ENCODE results near the gene LDLRAD3. TPM values are rescaled to one million over a fixed set of nuclear protein-coding genes. Genes with fewer than 3 reads are reported as not detected.

LDLRAD3 gene
- total RNA-seq, 1 donor: 10.5 TPM

DNA sequence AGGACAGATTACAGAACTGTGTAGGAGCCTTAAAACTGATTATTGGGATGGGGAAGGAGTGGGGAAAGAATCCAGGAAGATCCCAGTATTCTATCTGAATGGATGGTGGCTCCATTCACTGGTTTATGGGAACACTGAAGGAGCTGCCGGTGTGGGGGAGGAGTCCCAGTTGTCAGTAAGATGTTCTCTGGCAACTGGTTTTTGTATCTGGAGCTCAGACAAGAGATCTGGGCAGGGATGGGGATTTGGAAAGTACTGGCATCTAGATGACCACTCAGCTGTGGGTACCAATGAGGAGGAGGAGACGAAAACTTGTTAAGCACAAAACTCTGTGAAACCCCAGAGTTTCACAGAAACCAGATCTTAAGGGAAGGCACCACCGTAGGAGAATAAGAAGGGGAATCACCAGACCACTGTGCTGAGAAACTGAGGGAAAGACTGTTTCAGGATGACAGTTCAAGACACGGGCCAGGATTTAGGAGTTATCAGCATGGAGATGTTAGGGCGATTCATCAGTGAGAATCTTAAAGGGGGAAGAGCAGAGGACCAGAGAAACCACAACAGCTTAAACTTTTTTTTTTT is 28.1 kb downstream of the LDLRAD3 start:
- no peak overlapping the region for H3K27ac ChIP-seq (ENCODE audit: low read depth, low read length)
- DNase-seq (ENCODE audit: insufficient read length, low spot score, missing footprints): no peak
- H3K27me3 ChIP-seq (ENCODE audit: insufficient read depth, low read length): no peaks in the 10 kb centered on the region
- H3K4me3 ChIP-seq (ENCODE audit: insufficient read depth, low read length): no peak overlapping the region
- TF ChIP-seq, protein P1, sequence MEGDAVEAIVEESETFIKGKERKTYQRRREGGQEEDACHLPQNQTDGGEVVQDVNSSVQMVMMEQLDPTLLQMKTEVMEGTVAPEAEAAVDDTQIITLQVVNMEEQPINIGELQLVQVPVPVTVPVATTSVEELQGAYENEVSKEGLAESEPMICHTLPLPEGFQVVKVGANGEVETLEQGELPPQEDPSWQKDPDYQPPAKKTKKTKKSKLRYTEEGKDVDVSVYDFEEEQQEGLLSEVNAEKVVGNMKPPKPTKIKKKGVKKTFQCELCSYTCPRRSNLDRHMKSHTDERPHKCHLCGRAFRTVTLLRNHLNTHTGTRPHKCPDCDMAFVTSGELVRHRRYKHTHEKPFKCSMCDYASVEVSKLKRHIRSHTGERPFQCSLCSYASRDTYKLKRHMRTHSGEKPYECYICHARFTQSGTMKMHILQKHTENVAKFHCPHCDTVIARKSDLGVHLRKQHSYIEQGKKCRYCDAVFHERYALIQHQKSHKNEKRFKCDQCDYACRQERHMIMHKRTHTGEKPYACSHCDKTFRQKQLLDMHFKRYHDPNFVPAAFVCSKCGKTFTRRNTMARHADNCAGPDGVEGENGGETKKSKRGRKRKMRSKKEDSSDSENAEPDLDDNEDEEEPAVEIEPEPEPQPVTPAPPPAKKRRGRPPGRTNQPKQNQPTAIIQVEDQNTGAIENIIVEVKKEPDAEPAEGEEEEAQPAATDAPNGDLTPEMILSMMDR (IDR thresholded peaks at IDR 0.05; ENCODE audit: extremely low read depth, low read depth, low read length): no peak
- no peak overlapping the region for H3K4me2 ChIP-seq (ENCODE audit: insufficient read depth, low read length)
- no peaks in the 10 kb centered on the region for H3K9me3 ChIP-seq (ENCODE audit: low read depth, low read length)
- no peaks in the 10 kb centered on the region for H4K20me1 ChIP-seq (ENCODE audit: insufficient read depth, low read length)
- H3K36me3 ChIP-seq (ENCODE audit: insufficient read depth, low read length): no peaks in the 10 kb centered on the region
- peaks cover 8% of the 10 kb centered on the region for H3K4me1 ChIP-seq (ENCODE audit: insufficient read depth, low read length)
- no peak overlapping the region for H2AFZ ChIP-seq (ENCODE audit: low read length)
- peaks cover 12% of the 10 kb centered on the region for H3K79me2 ChIP-seq (ENCODE audit: insufficient read depth, low read length)

- H3K4me3 ChIP-seq (ENCODE audit: insufficient read depth, low read length): no peak overlapping the region
- TF ChIP-seq, protein P1 (IDR thresholded peaks at IDR 0.05; ENCODE audit: extremely low read depth, low read depth, low read length): no peak
- H3K4me2 ChIP-seq (ENCODE audit: insufficient read depth, low read length): no peak overlapping the region
- no peak overlapping the region for H2AFZ ChIP-seq (ENCODE audit: low read length)
- no peaks in the 10 kb centered on the region for H3K4me1 ChIP-seq (ENCODE audit: insufficient read depth, low read length)
- no peak overlapping the region for H3K27ac ChIP-seq (ENCODE audit: low read depth, low read length)
- H3K27me3 ChIP-seq (ENCODE audit: insufficient read depth, low read length): no peaks in the 10 kb centered on the region
- H3K9me3 ChIP-seq (ENCODE audit: low read depth, low read length): no peaks in the 10 kb centered on the region
- DNase-seq (ENCODE audit: insufficient read length, low spot score, missing footprints): no peak
- H3K79me2 ChIP-seq (ENCODE audit: insufficient read depth, low read length): peaks cover 19% of the 10 kb centered on the region
- H4K20me1 ChIP-seq (ENCODE audit: insufficient read depth, low read length): no peaks in the 10 kb centered on the region
- H3K36me3 ChIP-seq (ENCODE audit: insufficient read depth, low read length): no peaks in the 10 kb centered on the region
Observed at GRCh38 chr11:35974882-35975589, 31.2 kb downstream of the LDLRAD3 start.

- TF ChIP-seq, protein P1 (IDR thresholded peaks at IDR 0.05; ENCODE audit: extremely low read depth, low read depth, low read length): no peak
- H3K27me3 ChIP-seq (ENCODE audit: insufficient read depth, low read length): no peaks in the 10 kb centered on the region
- no peak overlapping the region for H3K27ac ChIP-seq (ENCODE audit: low read depth, low read length)
- H3K79me2 ChIP-seq (ENCODE audit: insufficient read depth, low read length): peaks cover 16% of the 10 kb centered on the region
- H2AFZ ChIP-seq (ENCODE audit: low read length): no peak overlapping the region
- H3K4me1 ChIP-seq (ENCODE audit: insufficient read depth, low read length): peaks cover 10% of the 10 kb centered on the region
- no peaks in the 10 kb centered on the region for H4K20me1 ChIP-seq (ENCODE audit: insufficient read depth, low read length)
- no peak for DNase-seq (ENCODE audit: insufficient read length, low spot score, missing footprints)
- H3K4me2 ChIP-seq (ENCODE audit: insufficient read depth, low read length): no peak overlapping the region
- no peaks in the 10 kb centered on the region for H3K36me3 ChIP-seq (ENCODE audit: insufficient read depth, low read length)
- no peak overlapping the region for H3K4me3 ChIP-seq (ENCODE audit: insufficient read depth, low read length)
- H3K9me3 ChIP-seq (ENCODE audit: low read depth, low read length): no peaks in the 10 kb centered on the region
Observed at GRCh38 chr11:35976434-35976833, 32.6 kb downstream of the LDLRAD3 start.

DNA sequence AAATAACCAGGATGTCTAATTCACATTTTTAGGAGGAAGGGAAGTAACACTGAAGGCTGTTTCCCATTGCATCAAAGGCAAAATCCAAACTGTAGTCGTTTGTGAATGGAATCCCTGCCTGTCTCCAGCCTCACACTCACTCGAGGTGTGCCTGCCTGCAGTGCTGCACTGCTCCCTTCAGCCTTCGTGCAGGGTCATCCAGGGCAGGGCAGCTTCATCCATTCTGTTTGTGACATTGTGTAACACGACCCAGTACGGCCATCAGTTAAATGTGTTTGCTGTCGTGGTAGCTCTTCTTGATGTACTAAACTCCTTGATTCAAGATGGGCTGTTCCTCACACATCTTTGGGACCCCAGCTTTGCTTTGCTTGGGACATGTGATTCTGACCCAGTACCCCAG is 34.3 kb downstream of the LDLRAD3 start:
- Histone ChIP-seq H3K27me3 (ENCODE audit: insufficient read depth, low read length) (no peaks in the 10 kb centered on the region), H2AFZ (ENCODE audit: low read length) (peak overlapping the region; percentile 20)

More for the DNA sequence above, 34.3 kb downstream of the LDLRAD3 start:
- H4K20me1 ChIP-seq (ENCODE audit: insufficient read depth, low read length): no peaks in the 10 kb centered on the region
- H3K36me3 ChIP-seq (ENCODE audit: insufficient read depth, low read length): no peaks in the 10 kb centered on the region
- TF ChIP-seq, protein P1 (IDR thresholded peaks at IDR 0.05; ENCODE audit: extremely low read depth, low read depth, low read length): no peak
- H3K9me3 ChIP-seq (ENCODE audit: low read depth, low read length): no peaks in the 10 kb centered on the region
- H3K27ac ChIP-seq (ENCODE audit: low read depth, low read length): no peak overlapping the region
- peak; percentile 78 for DNase-seq (ENCODE audit: insufficient read length, low spot score, missing footprints)
- H3K79me2 ChIP-seq (ENCODE audit: insufficient read depth, low read length): peaks cover 29% of the 10 kb centered on the region
- no peak overlapping the region for H3K4me3 ChIP-seq (ENCODE audit: insufficient read depth, low read length)
- peaks cover 17% of the 10 kb centered on the region for H3K4me1 ChIP-seq (ENCODE audit: insufficient read depth, low read length)
- no peak overlapping the region for H3K4me2 ChIP-seq (ENCODE audit: insufficient read depth, low read length)

Data from osteoblast (primary cell).